ENCODE results near the gene ELAVL1.
"Not testable (repeated sequence)": the region's sequence is repeated elsewhere in the genome, so short reads cannot be mapped to it uniquely, and the experiment has no call there.

Gene ELAVL1

DNA sequence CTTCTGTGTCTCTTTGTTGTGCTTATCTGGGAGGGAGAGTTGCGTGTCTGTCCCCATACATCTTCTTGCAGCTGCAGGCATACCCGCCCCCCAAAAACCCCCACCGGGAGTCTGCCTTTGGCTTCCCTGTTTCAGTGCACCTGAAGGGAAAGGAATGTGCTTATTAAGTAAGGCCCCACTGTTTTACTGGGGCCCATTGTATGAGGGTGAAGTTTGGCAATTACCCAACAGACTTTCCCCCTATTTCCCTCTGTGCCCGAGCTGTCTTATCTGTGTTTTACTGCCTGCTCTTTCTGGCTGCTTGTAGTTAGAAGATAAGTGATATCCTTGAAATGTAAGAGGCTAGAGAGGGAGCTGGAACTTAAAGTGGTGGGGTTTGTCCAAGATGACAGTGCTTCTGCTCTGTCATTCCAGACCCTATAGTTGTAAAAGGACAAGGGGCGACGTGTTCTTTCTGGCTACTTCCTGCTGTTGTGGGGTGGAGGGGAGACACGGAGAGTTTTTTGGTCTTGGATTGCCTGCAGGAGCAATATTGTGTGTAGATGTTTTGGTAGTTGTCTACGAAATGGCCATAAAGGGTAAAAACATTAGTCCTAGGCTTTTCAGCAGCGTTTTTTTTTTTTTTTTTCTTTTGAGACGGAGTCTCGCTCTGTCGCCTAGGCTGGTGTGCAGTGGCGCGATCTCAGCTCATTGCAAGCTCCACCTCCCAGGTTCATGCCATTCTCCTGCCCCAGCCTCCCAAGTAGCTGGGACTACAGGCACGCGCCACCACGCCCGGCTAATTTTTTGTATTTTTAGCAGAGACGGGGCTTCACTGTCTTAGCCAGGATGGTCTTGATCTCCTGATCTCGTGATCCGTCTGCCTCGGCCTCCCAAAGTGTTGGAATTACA is 28.1 kb upstream of the ELAVL1 start:
- H3K27me3 ChIP-seq (replicated peaks in 2 of 5; ENCODE audit: control insufficient read depth in 4 of 5, insufficient read depth in 5 of 5, low read length in 4 of 5); H3K9me3 ChIP-seq (ENCODE audit: control extremely low read depth in 1 of 5, control insufficient read depth in 4 of 5, insufficient read depth in 2 of 5, low read depth in 1 of 5, low read length in 4 of 5); POLR2A ChIA-PET; H3K36me3 ChIP-seq (ENCODE audit: control insufficient read depth in 4 of 4, insufficient read depth in 4 of 4, low read length in 3 of 4); CTCF ChIA-PET: not testable (repeated sequence)
- DNase-seq, result peak; percentile 69 to 90 (median 81)
- Histone ChIP-seq H3K27ac (ENCODE audit: insufficient read depth in 1 of 2, low read depth in 1 of 2, low read length in 2 of 2, poor library complexity in 1 of 2, severe bottlenecking in 2 of 2) (peak overlapping the region; percentile 12 to 83), H3K4me1 (ENCODE audit: control extremely low read depth in 1 of 4, control insufficient read depth in 4 of 4, insufficient read depth in 4 of 4, low read length in 3 of 4) (peaks cover 0 to 28% (median 11%) of the 10 kb centered on the region in 4 experiments), H3K4me3 (ENCODE audit: control insufficient read depth in 1 of 7, extremely low read depth in 1 of 7, insufficient read depth in 4 of 7, low read depth in 2 of 7, low read length in 6 of 7) (peak overlapping the region in 2 of 7 experiments; percentile 26 to 64)
- WGBS (ENCODE audit: insufficient coverage), result 58% methylated on average over 14 of the region's 22 CpGs

DNA sequence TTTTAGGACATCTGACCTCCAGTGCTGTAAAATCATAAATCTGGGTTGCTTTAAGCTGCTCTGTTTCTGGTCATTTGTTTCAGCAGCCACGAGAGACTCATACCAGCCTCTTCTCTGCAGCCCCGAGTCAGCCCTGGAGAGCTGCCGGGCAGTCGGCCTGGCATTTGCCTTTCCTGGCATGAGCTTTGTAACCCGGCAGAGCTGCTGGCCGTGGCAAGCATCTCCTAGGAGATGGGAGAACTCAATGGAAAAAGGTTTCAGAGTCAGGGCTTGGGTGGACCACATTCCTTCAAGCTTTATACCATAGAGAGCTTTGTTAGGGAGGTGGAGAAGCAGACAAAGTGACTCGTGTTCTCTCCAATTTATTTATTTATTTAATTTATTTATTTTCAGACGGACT is 25.5 kb upstream of the ELAVL1 start:
- CTCF ChIA-PET, result interaction anchor here (0.8 to 1.6 kb wide), 4 partner anchors 8 to 81 kb away, joined by 3 to 5 read pairs (median 4); no protein-coding TSS in a partner anchor
- 100% methylated on average over 7 of the region's 8 CpGs for WGBS (ENCODE audit: insufficient coverage)
- POLR2A ChIA-PET, result no interaction called here
- DNase-seq, result no peak
- Histone ChIP-seq H3K27me3 (replicated peaks in 2 of 5; ENCODE audit: control insufficient read depth in 4 of 5, insufficient read depth in 5 of 5, low read length in 4 of 5) (no peaks in the 10 kb centered on the region), H3K4me1 (ENCODE audit: control extremely low read depth in 1 of 4, control insufficient read depth in 4 of 4, insufficient read depth in 4 of 4, low read length in 3 of 4) (peaks cover 0 to 31% (median 15%) of the 10 kb centered on the region in 4 experiments), H3K27ac (ENCODE audit: insufficient read depth in 1 of 2, low read depth in 1 of 2, low read length in 2 of 2, poor library complexity in 1 of 2, severe bottlenecking in 2 of 2) (no peak overlapping the region), H3K4me3 (ENCODE audit: control insufficient read depth in 1 of 7, extremely low read depth in 1 of 7, insufficient read depth in 4 of 7, low read depth in 2 of 7, low read length in 6 of 7) (no peak overlapping the region), H3K36me3 (ENCODE audit: control insufficient read depth in 4 of 4, insufficient read depth in 4 of 4, low read length in 3 of 4) (no peaks in the 10 kb centered on the region), H3K9me3 (ENCODE audit: control extremely low read depth in 1 of 5, control insufficient read depth in 4 of 5, insufficient read depth in 2 of 5, low read depth in 1 of 5, low read length in 4 of 5) (no peaks in the 10 kb centered on the region)

- no peaks in the 10 kb centered on the region for H3K27me3 ChIP-seq (replicated peaks in 2 of 5; ENCODE audit: control insufficient read depth in 4 of 5, insufficient read depth in 5 of 5, low read length in 4 of 5)
- ChIA-PET POLR2A (no interaction called here), CTCF (interaction anchor here (0.9 kb wide), 1 partner anchor 31 kb away, joined by 3 read pairs; no protein-coding TSS in a partner anchor)
- WGBS (ENCODE audit: insufficient coverage), result 93% methylated on average over 10 of the region's 12 CpGs
- no peak for DNase-seq
- no peak overlapping the region for H3K27ac ChIP-seq (ENCODE audit: insufficient read depth in 1 of 2, low read depth in 1 of 2, low read length in 2 of 2, poor library complexity in 1 of 2, severe bottlenecking in 2 of 2)
- H3K4me1 ChIP-seq (ENCODE audit: control extremely low read depth in 1 of 4, control insufficient read depth in 4 of 4, insufficient read depth in 4 of 4, low read length in 3 of 4), result peaks cover 0 to 28% (median 14%) of the 10 kb centered on the region in 4 experiments
- H3K4me3 ChIP-seq (ENCODE audit: control insufficient read depth in 1 of 7, extremely low read depth in 1 of 7, insufficient read depth in 4 of 7, low read depth in 2 of 7, low read length in 6 of 7), result no peak overlapping the region
- no peaks in the 10 kb centered on the region for H3K9me3 ChIP-seq (ENCODE audit: control extremely low read depth in 1 of 5, control insufficient read depth in 4 of 5, insufficient read depth in 2 of 5, low read depth in 1 of 5, low read length in 4 of 5)
- H3K36me3 ChIP-seq (ENCODE audit: control insufficient read depth in 4 of 4, insufficient read depth in 4 of 4, low read length in 3 of 4), result no peaks in the 10 kb centered on the region
Observed at GRCh38 chr19:8028951-8029491, 23.6 kb upstream of the ELAVL1 start.

DNA sequence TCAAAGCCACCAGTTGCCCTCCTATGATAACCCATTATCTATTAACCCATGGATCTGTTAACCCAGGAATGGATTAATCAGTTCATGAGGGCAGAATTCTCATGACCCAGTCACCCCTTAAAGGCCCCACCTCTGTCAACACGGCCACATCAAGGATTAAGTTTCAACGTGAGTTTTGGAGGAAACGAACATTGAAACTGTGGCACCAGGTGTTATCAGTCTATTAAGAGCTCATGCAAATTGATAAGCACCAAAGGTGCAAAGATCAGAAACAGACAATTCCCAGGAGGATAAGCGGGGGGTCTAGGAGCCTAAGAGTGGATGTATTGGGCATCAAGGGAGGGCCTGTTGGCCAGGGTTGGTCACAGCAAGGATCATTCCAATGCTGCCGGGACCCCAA is 19.9 kb upstream of the ELAVL1 start:
- Histone ChIP-seq H3K4me1 (ENCODE audit: control extremely low read depth in 1 of 4, control insufficient read depth in 4 of 4, insufficient read depth in 4 of 4, low read length in 3 of 4) (peaks cover 0 to 14% (median 8%) of the 10 kb centered on the region in 4 experiments), H3K4me3 (ENCODE audit: control insufficient read depth in 1 of 7, extremely low read depth in 1 of 7, insufficient read depth in 4 of 7, low read depth in 2 of 7, low read length in 6 of 7) (no peak overlapping the region), H3K36me3 (ENCODE audit: control insufficient read depth in 4 of 4, insufficient read depth in 4 of 4, low read length in 3 of 4) (no peaks in the 10 kb centered on the region), H3K9me3 (ENCODE audit: control extremely low read depth in 1 of 5, control insufficient read depth in 4 of 5, insufficient read depth in 2 of 5, low read depth in 1 of 5, low read length in 4 of 5) (no peaks in the 10 kb centered on the region), H3K27ac (ENCODE audit: insufficient read depth in 1 of 2, low read depth in 1 of 2, low read length in 2 of 2, poor library complexity in 1 of 2, severe bottlenecking in 2 of 2) (no peak overlapping the region), H3K27me3 (replicated peaks in 2 of 5; ENCODE audit: control insufficient read depth in 4 of 5, insufficient read depth in 5 of 5, low read length in 4 of 5) (no peaks in the 10 kb centered on the region)
- ChIA-PET POLR2A (no interaction called here), CTCF (no interaction called here)
- DNase-seq, result no peak
- 97% methylated on average over 5 of the region's 5 CpGs for WGBS (ENCODE audit: insufficient coverage)

GRCh38 chr19:8024256-8024655 is 18.8 kb upstream of the ELAVL1 start:
- 97% methylated on average over 3 of the region's 3 CpGs for WGBS (ENCODE audit: insufficient coverage)
- H3K9me3 ChIP-seq (ENCODE audit: control extremely low read depth in 1 of 5, control insufficient read depth in 4 of 5, insufficient read depth in 2 of 5, low read depth in 1 of 5, low read length in 4 of 5); DNase-seq; H3K4me3 ChIP-seq (ENCODE audit: control insufficient read depth in 1 of 7, extremely low read depth in 1 of 7, insufficient read depth in 4 of 7, low read depth in 2 of 7, low read length in 6 of 7); H3K36me3 ChIP-seq (ENCODE audit: control insufficient read depth in 4 of 4, insufficient read depth in 4 of 4, low read length in 3 of 4); POLR2A ChIA-PET; H3K27me3 ChIP-seq (replicated peaks in 2 of 5; ENCODE audit: control insufficient read depth in 4 of 5, insufficient read depth in 5 of 5, low read length in 4 of 5); H3K27ac ChIP-seq (ENCODE audit: insufficient read depth in 1 of 2, low read depth in 1 of 2, low read length in 2 of 2, poor library complexity in 1 of 2, severe bottlenecking in 2 of 2): not testable (repeated sequence)
- H3K4me1 ChIP-seq (ENCODE audit: control extremely low read depth in 1 of 4, control insufficient read depth in 4 of 4, insufficient read depth in 4 of 4, low read length in 3 of 4), result peaks cover 0 to 13% (median 8%) of the 10 kb centered on the region in 4 experiments
- CTCF ChIA-PET, result interaction anchor here (1.4 kb wide), 1 partner anchor 9 kb away, joined by 3 read pairs; no protein-coding TSS in a partner anchor

DNA sequence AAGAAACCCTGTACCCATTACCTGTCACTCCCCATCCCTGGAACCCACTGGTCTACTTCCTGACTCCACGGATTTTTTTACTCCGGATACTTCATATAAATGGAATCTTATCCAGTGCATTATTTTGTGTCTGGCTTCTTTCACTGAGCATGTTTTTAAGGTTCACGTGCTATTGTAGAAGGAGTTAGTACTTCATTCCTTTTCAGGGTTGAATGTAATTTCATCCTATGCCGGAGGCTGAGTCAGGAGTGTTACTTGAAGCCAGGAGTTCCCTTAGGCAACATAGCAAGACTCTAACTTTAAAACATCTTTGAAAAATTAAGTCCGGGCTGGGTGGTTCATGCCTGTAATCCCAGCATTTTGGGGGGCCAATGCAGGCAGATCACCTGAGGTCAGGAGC is 17.9 kb upstream of the ELAVL1 start:
- Histone ChIP-seq H3K27ac (ENCODE audit: insufficient read depth in 1 of 2, low read depth in 1 of 2, low read length in 2 of 2, poor library complexity in 1 of 2, severe bottlenecking in 2 of 2) (no peak overlapping the region), H3K27me3 (replicated peaks in 2 of 5; ENCODE audit: control insufficient read depth in 4 of 5, insufficient read depth in 5 of 5, low read length in 4 of 5) (no peaks in the 10 kb centered on the region), H3K9me3 (ENCODE audit: control extremely low read depth in 1 of 5, control insufficient read depth in 4 of 5, insufficient read depth in 2 of 5, low read depth in 1 of 5, low read length in 4 of 5) (no peaks in the 10 kb centered on the region), H3K36me3 (ENCODE audit: control insufficient read depth in 4 of 4, insufficient read depth in 4 of 4, low read length in 3 of 4) (no peaks in the 10 kb centered on the region), H3K4me3 (ENCODE audit: control insufficient read depth in 1 of 7, extremely low read depth in 1 of 7, insufficient read depth in 4 of 7, low read depth in 2 of 7, low read length in 6 of 7) (no peak overlapping the region), H3K4me1 (ENCODE audit: control extremely low read depth in 1 of 4, control insufficient read depth in 4 of 4, insufficient read depth in 4 of 4, low read length in 3 of 4) (peaks cover 0 to 9% (median 5%) of the 10 kb centered on the region in 4 experiments)
- CTCF ChIA-PET, result interaction anchor here (1.4 kb wide), 1 partner anchor 8 kb away, joined by 3 read pairs; no protein-coding TSS in a partner anchor
- DNase-seq, result no peak
- POLR2A ChIA-PET, result no interaction called here
- 94% methylated on average over 2 of the region's 5 CpGs for WGBS (ENCODE audit: insufficient coverage)

GRCh38 chr19:8022275-8022674 is 16.8 kb upstream of the ELAVL1 start:
- Histone ChIP-seq H3K27me3 (replicated peaks in 2 of 5; ENCODE audit: control insufficient read depth in 4 of 5, insufficient read depth in 5 of 5, low read length in 4 of 5) (no peaks in the 10 kb centered on the region), H3K4me3 (ENCODE audit: control insufficient read depth in 1 of 7, extremely low read depth in 1 of 7, insufficient read depth in 4 of 7, low read depth in 2 of 7, low read length in 6 of 7) (no peak overlapping the region), H3K4me1 (ENCODE audit: control extremely low read depth in 1 of 4, control insufficient read depth in 4 of 4, insufficient read depth in 4 of 4, low read length in 3 of 4) (peaks cover 0 to 3% (median 1%) of the 10 kb centered on the region in 4 experiments), H3K27ac (ENCODE audit: insufficient read depth in 1 of 2, low read depth in 1 of 2, low read length in 2 of 2, poor library complexity in 1 of 2, severe bottlenecking in 2 of 2) (no peak overlapping the region), H3K9me3 (ENCODE audit: control extremely low read depth in 1 of 5, control insufficient read depth in 4 of 5, insufficient read depth in 2 of 5, low read depth in 1 of 5, low read length in 4 of 5) (no peaks in the 10 kb centered on the region), H3K36me3 (ENCODE audit: control insufficient read depth in 4 of 4, insufficient read depth in 4 of 4, low read length in 3 of 4) (no peaks in the 10 kb centered on the region)
- ChIA-PET CTCF (no interaction called here), POLR2A (no interaction called here)
- 94% methylated on average over 10 of the region's 13 CpGs for WGBS (ENCODE audit: insufficient coverage)
- no peak for DNase-seq

All from common myeloid progenitor, CD34-positive (primary cell).